Lung (tissue), 13 donors: ENCODE measurements around the gene POLD2. TPM values are rescaled to one million over a fixed set of nuclear protein-coding genes. Genes with fewer than 3 reads are reported as not detected.

Experiments
- ATAC-seq: fragments of 200-7000 bp; cut with Tn5 transposase; one replicate; pipeline ENCODE4 v1.9.1; 2020; ENCODE audit warnings: moderate number of reproducible peaks; ENCODE audit not compliant: insufficient read depth, low FRiP score
- DNase-seq, 3 donors: peaks; one replicate each; pipeline ENCODE4 v3.0.0-alpha.2; 2013 to 2017
- H3K27ac ChIP-seq, 2 donors: one replicate each; pipeline ENCODE4 v1.5.1; 2013; ENCODE audit warnings: mild to moderate bottlenecking in 2 of 2, moderate library complexity in 2 of 2, control low read depth in 1 of 2, inconsistent platforms in 1 of 2, low read depth in 1 of 2, low read length in 1 of 2
- H3K27me3 ChIP-seq, 3 donors: one replicate each; pipeline ENCODE4 v1.5.1; 2013; ENCODE audit warnings: low read length in 2 of 3; ENCODE audit not compliant: control insufficient read depth in 3 of 3, insufficient read depth in 3 of 3
- H3K36me3 ChIP-seq, 4 donors: one replicate each; pipeline ENCODE4 v1.5.1; 2013; ENCODE audit warnings: low read length in 4 of 4, mild to moderate bottlenecking in 1 of 4, moderate library complexity in 1 of 4; ENCODE audit not compliant: control insufficient read depth in 4 of 4, insufficient read depth in 4 of 4
- H3K4me1 ChIP-seq, 5 donors: one replicate each; pipeline ENCODE4 v1.5.1; 2013; ENCODE audit warnings: low read length in 5 of 5, mild to moderate bottlenecking in 2 of 5, moderate library complexity in 1 of 5; ENCODE audit not compliant: control insufficient read depth in 5 of 5, insufficient read depth in 5 of 5
- H3K4me3 ChIP-seq: one replicate; pipeline ENCODE4 v1.5.1; 2013; ENCODE audit warnings: mild to moderate bottlenecking, control low read depth, moderate library complexity
- H3K9ac ChIP-seq, 2 donors: one replicate each; pipeline ENCODE4 v1.5.1; 2013; ENCODE audit warnings: low read length in 2 of 2, control low read depth in 1 of 2; ENCODE audit not compliant: insufficient read depth in 1 of 2
- H3K9me3 ChIP-seq, 4 donors: one replicate each; pipeline ENCODE4 v1.5.1; 2013; ENCODE audit warnings: low read length in 3 of 4, mild to moderate bottlenecking in 1 of 4, moderate library complexity in 1 of 4; ENCODE audit not compliant: control insufficient read depth in 4 of 4, insufficient read depth in 3 of 4
- WGBS, 2 donors: extraction: QIAGEN DNeasy Blood & Tissue Kit; methylation state at CpG; one replicate each; pipeline ENCODE4 v1.1.7; 2013; 5-methylcytosine and 5-hydroxymethylcytosine counted together
- polyA plus RNA-seq, 2 donors: library from polyadenylated mRNA; stranded (reverse); fragments of 200-250 nt; gene quantifications; one replicate each; pipeline ENCODE4 v1.2.1, GENCODE V29; 2013
- small RNA-seq: library from RNA; depleted of rRNA; stranded (forward); fragments of <200 nt; gene quantifications from one replicate; pipeline ENCODE3, GENCODE V24; 2014; ENCODE audit warnings: low replicate concordance
- total RNA-seq, 2 donors: library from RNA; depleted of rRNA in 1 of 2; stranded (reverse); fragments of >200 nt in 1 of 2; gene quantifications; one replicate each; pipeline ENCODE4 v1.2.1, GENCODE V29; 2014 to 2021
- TF ChIP-seq, protein P1 (sequence below): IDR thresholded peaks from 2 replicates; pipeline ENCODE4 v1.5.1; 2012; ENCODE audit warnings: mild to moderate bottlenecking; ENCODE audit errors: control extremely low read depth, extremely low read depth
- donor health status: control.
- donor health status: control.
- donor health status: Bipolar disorder and iron deficiency.
- donor health status: healthy.
- donor health status: DM: yes; HTN: yes; CAD: no.

Gene POLD2
- total and polyA plus RNA-seq, 4 donors, result 48.8 to 90.7 (median 71.3) TPM

DNA sequence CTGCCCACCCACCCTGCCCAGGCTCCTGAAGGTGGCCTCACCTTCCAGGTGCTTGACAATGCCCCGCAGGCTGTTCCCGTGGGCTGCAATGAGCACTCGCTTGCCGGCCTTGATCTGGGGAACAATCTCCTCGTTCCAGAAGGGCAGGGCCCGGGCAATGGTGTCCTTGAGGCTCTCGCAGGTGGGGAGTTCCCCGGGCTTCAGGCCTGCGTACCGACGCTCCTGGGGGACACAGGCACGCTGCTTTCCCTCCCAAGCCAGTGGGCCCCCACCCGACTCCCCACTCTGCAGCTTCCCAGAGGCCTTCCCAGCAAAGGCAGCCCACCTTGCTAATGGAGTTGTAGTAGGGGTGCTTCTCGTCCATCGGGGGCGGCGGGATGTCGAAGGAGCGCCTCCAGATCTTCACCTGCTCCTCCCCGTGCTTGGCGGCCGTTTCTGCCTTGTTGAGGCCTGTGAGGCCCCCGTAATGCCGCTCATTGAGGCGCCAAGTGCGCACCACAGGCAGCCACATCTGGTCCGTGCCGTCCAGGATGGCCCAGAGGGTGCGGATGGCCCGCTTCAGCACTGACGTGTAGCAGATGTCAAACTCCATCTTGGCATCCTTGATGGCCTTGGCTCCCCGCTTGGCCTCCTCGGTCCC lies 58.4 kb downstream of the POLD2 start:
- no peak overlapping the region for H3K4me3 ChIP-seq
- no peak for DNase-seq
- peaks cover 0 to 4% (median 0%) of the 10 kb centered on the region in 3 donors for H3K27me3 ChIP-seq
- ATAC-seq, result no peak
- no peak overlapping the region for H3K9ac ChIP-seq
- TF ChIP-seq, protein P1, sequence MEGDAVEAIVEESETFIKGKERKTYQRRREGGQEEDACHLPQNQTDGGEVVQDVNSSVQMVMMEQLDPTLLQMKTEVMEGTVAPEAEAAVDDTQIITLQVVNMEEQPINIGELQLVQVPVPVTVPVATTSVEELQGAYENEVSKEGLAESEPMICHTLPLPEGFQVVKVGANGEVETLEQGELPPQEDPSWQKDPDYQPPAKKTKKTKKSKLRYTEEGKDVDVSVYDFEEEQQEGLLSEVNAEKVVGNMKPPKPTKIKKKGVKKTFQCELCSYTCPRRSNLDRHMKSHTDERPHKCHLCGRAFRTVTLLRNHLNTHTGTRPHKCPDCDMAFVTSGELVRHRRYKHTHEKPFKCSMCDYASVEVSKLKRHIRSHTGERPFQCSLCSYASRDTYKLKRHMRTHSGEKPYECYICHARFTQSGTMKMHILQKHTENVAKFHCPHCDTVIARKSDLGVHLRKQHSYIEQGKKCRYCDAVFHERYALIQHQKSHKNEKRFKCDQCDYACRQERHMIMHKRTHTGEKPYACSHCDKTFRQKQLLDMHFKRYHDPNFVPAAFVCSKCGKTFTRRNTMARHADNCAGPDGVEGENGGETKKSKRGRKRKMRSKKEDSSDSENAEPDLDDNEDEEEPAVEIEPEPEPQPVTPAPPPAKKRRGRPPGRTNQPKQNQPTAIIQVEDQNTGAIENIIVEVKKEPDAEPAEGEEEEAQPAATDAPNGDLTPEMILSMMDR, result no peak
- WGBS, 2 donors, result 27 to 54% methylated on average over 33 of the region's 33 CpGs
- H3K4me1 ChIP-seq, result peaks cover 0 to 11% (median 0%) of the 10 kb centered on the region in 5 donors
- H3K27ac ChIP-seq, result peak overlapping the region in 1 of 2 donors; percentile 74
- H3K9me3 ChIP-seq, result no peaks in the 10 kb centered on the region
- peaks cover 0 to 22% (median 9%) of the 10 kb centered on the region in 4 donors for H3K36me3 ChIP-seq

Small RNA genes lying within 50 kb of the gene (small RNA-seq; reads per million reads assigned to genes)
- gene RNA5SP230, result not detected

Other genes starting within 250 kb of the POLD2 start
- gene URGCP, start 217.0 kb downstream of the POLD2 start, total RNA-seq, result 10 to 100 TPM; 23.0 to 25.5 TPM
- 10 to 100 TPM; 11.8 to 16.4 TPM for gene URGCP, start 217.0 kb downstream of the POLD2 start, polyA plus RNA-seq
- gene UBE2D4, start 197.1 kb downstream of the POLD2 start, total RNA-seq, result 10 to 100 TPM in 1 of 2 donors, 1 to 10 TPM in 1; 8.8 to 25.6 TPM
- 10 to 100 TPM; 11.9 to 22.4 TPM for gene UBE2D4, start 197.1 kb downstream of the POLD2 start, polyA plus RNA-seq
- gene SPDYE1, start 125.7 kb downstream of the POLD2 start, total RNA-seq, result under 1 TPM in 1 of 2 donors, not detected in 1; 0.09 TPM
- gene SPDYE1, start 125.7 kb downstream of the POLD2 start, polyA plus RNA-seq, result not detected
- 100 to 1,000 TPM in 1 of 2 donors, 10 to 100 TPM in 1; 65.9 to 144 TPM for gene DBNL, start 78.8 kb downstream of the POLD2 start, total RNA-seq
- gene DBNL, start 78.8 kb downstream of the POLD2 start, polyA plus RNA-seq, result 100 to 1,000 TPM in 1 of 2 donors, 10 to 100 TPM in 1; 89.3 to 209 TPM
- gene PGAM2, start 58.0 kb downstream of the POLD2 start, total RNA-seq, result under 1 TPM in 1 of 2 donors, not detected in 1; 0.85 TPM
- gene PGAM2, start 58.0 kb downstream of the POLD2 start, polyA plus RNA-seq, result under 1 TPM; 0.63 to 0.83 TPM
- gene POLM, start 41.0 kb downstream of the POLD2 start, total RNA-seq, result 10 to 100 TPM; 27.9 to 35.8 TPM
- gene POLM, start 41.0 kb downstream of the POLD2 start, polyA plus RNA-seq, result 10 to 100 TPM; 17.9 to 19.1 TPM
- 100 to 1,000 TPM in 1 of 2 donors, 10 to 100 TPM in 1; 43.4 to 124 TPM for gene AEBP1, start 19.2 kb downstream of the POLD2 start, total RNA-seq
- 10 to 100 TPM; 68.3 to 69.0 TPM for gene AEBP1, start 19.2 kb downstream of the POLD2 start, polyA plus RNA-seq
- gene MYL7, start 17.8 kb upstream of the POLD2 start, total RNA-seq, result 10 to 100 TPM in 1 of 2 donors, not detected in 1; 13.0 TPM
- gene MYL7, start 17.8 kb upstream of the POLD2 start, polyA plus RNA-seq, result under 1 TPM in 1 of 2 donors, not detected in 1; 0.08 TPM
- gene GCK, start 65.9 kb upstream of the POLD2 start, total RNA-seq, result 1 to 10 TPM in 1 of 2 donors, under 1 TPM in 1; 0.40 to 1.1 TPM
- gene GCK, start 65.9 kb upstream of the POLD2 start, polyA plus RNA-seq, result under 1 TPM; 0.25 to 0.45 TPM
- 10 to 100 TPM; 28.4 to 74.0 TPM for gene YKT6, start 77.4 kb upstream of the POLD2 start, total RNA-seq
- gene YKT6, start 77.4 kb upstream of the POLD2 start, polyA plus RNA-seq, result 10 to 100 TPM; 37.9 to 82.1 TPM
- gene CAMK2B, start 202.0 kb upstream of the POLD2 start, total RNA-seq, result under 1 TPM; 0.40 to 0.80 TPM
- under 1 TPM; 0.12 to 0.25 TPM for gene CAMK2B, start 202.0 kb upstream of the POLD2 start, polyA plus RNA-seq